Loucy (cell line): ENCODE results near the gene KAT8.

ENCODE experiments used
- H2AFZ ChIP-seq: fragments of 200-600 bp; sonication (generic); 2 replicates; pipeline ENCODE4 v1.6.0; 2016; ENCODE audit warnings: antibody characterized with exemption, mild to moderate bottlenecking, low read length, moderate library complexity
- H3F3A ChIP-seq: fragments of 200-600 bp; 2 replicates; pipeline ENCODE4 v1.6.0; 2016; ENCODE audit warnings: antibody characterized with exemption, low read depth, mild to moderate bottlenecking
- H3K27me3 ChIP-seq: fragments of 200-600 bp; sonication (generic); 2 replicates; pipeline ENCODE4 v1.6.1; 2014; ENCODE audit warnings: low read length, mild to moderate bottlenecking; ENCODE audit not compliant: insufficient read depth, poor library complexity, severe bottlenecking
- H3K36me3 ChIP-seq: fragments of 200-600 bp; sonication (generic); 2 replicates; pipeline ENCODE4 v1.6.1; 2016; ENCODE audit warnings: low read length; ENCODE audit not compliant: insufficient read depth
- H3K4me1 ChIP-seq: fragments of 200-600 bp; sonication (generic); 2 replicates; pipeline ENCODE4 v1.5.1; 2014; ENCODE audit warnings: low read length, mild to moderate bottlenecking; ENCODE audit not compliant: insufficient read depth, poor library complexity, severe bottlenecking
- H3K4me2 ChIP-seq: fragments of 200-600 bp; sonication (generic); 2 replicates; pipeline ENCODE4 v1.6.0; 2014; ENCODE audit warnings: antibody characterized with exemption, low read length, low read depth, mild to moderate bottlenecking; ENCODE audit not compliant: poor library complexity, severe bottlenecking
- H3K4me3 ChIP-seq: fragments of 200-600 bp; sonication (generic); 2 replicates; pipeline ENCODE4 v1.5.1; 2014; ENCODE audit warnings: low read length, mild to moderate bottlenecking, mixed read lengths; ENCODE audit not compliant: poor library complexity, severe bottlenecking
- H3K79me2 ChIP-seq: fragments of 200-600 bp; sonication (generic); 2 replicates; pipeline ENCODE4 v1.6.1; 2014; ENCODE audit warnings: low read length; ENCODE audit not compliant: insufficient read depth
- H3K9ac ChIP-seq: fragments of 200-600 bp; sonication (generic); 2 replicates; pipeline ENCODE4 v1.6.0; 2014; ENCODE audit warnings: mild to moderate bottlenecking, low read depth, low read length, moderate library complexity; ENCODE audit not compliant: poor library complexity, severe bottlenecking
- H3K9me2 ChIP-seq: fragments of 200-600 bp; sonication (generic); replicated peaks from 2 replicates; pipeline ENCODE4 v1.6.1; 2016; ENCODE audit warnings: low read depth, low read length, mixed read lengths
- H3K9me3 ChIP-seq: fragments of 200-600 bp; sonication (generic); 2 replicates; pipeline ENCODE4 v1.6.1; 2014; ENCODE audit warnings: mild to moderate bottlenecking, antibody characterized with exemption, low read length, low read depth; ENCODE audit not compliant: insufficient read depth
- H4K20me1 ChIP-seq: fragments of 200-600 bp; sonication (generic); 2 replicates; pipeline ENCODE4 v1.6.0; 2014; ENCODE audit warnings: antibody characterized with exemption, low read length, mild to moderate bottlenecking; ENCODE audit not compliant: insufficient read depth, poor library complexity, severe bottlenecking
- CTCF ChIP-seq: fragments of 200-600 bp; sonication (generic); conservative IDR thresholded peaks from 2 replicates; pipeline ENCODE4 v1.5.1; 2014; ENCODE audit warnings: mild to moderate bottlenecking, antibody characterized with exemption, low read length
- EZH2phosphoT487 ChIP-seq: fragments of 200-600 bp; IDR thresholded peaks from 2 replicates; pipeline ENCODE4 v1.6.1; 2018; ENCODE audit warnings: antibody characterized with exemption, mild to moderate bottlenecking, moderate library complexity, borderline replicate concordance

KAT8 gene

GRCh38 chr16:31128711-31129567 lies 11.5 kb downstream of the KAT8 start:
- H3K9me3 ChIP-seq = no peaks in the 10 kb centered on the region
- no peaks in the 10 kb centered on the region for H3F3A ChIP-seq
- H4K20me1 ChIP-seq = no peaks in the 10 kb centered on the region
- H3K79me2 ChIP-seq = no peaks in the 10 kb centered on the region
- no peaks in the 10 kb centered on the region for H3K36me3 ChIP-seq
- H3K4me2 ChIP-seq = no peak overlapping the region
- TF ChIP-seq EZH2phosphoT487 = no peak
- TF ChIP-seq CTCF = no peak
- H2AFZ ChIP-seq = no peak overlapping the region
- H3K4me1 ChIP-seq = no peaks in the 10 kb centered on the region
- H3K4me3 ChIP-seq = no peak overlapping the region
- H3K27me3 ChIP-seq = no peaks in the 10 kb centered on the region
- H3K9me2 ChIP-seq = no peaks in the 10 kb centered on the region
- peak overlapping the region; percentile 16 for H3K9ac ChIP-seq

GRCh38 chr16:31129568-31130335 lies 12.3 kb downstream of the KAT8 start:
- no peaks in the 10 kb centered on the region for H3K79me2 ChIP-seq
- H2AFZ ChIP-seq = no peak overlapping the region
- H3F3A ChIP-seq = no peaks in the 10 kb centered on the region
- no peaks in the 10 kb centered on the region for H3K9me2 ChIP-seq
- H4K20me1 ChIP-seq = no peaks in the 10 kb centered on the region
- no peaks in the 10 kb centered on the region for H3K27me3 ChIP-seq
- TF ChIP-seq EZH2phosphoT487 (no peak), CTCF (no peak)
- H3K4me3 ChIP-seq = no peak overlapping the region
- H3K36me3 ChIP-seq = no peaks in the 10 kb centered on the region
- no peak overlapping the region for H3K4me2 ChIP-seq
- no peak overlapping the region for H3K9ac ChIP-seq
- no peaks in the 10 kb centered on the region for H3K9me3 ChIP-seq
- H3K4me1 ChIP-seq = no peaks in the 10 kb centered on the region

- Histone ChIP-seq H4K20me1 (no peaks in the 10 kb centered on the region), H3K79me2 (no peaks in the 10 kb centered on the region), H2AFZ (no peak overlapping the region), H3K9me2 (no peaks in the 10 kb centered on the region), H3K9me3 (no peaks in the 10 kb centered on the region), H3K4me1 (no peaks in the 10 kb centered on the region), H3K4me2 (no peak overlapping the region), H3K27me3 (no peaks in the 10 kb centered on the region), H3K9ac (no peak overlapping the region), H3K4me3 (no peak overlapping the region), H3K36me3 (no peaks in the 10 kb centered on the region), H3F3A (no peaks in the 10 kb centered on the region)
- TF ChIP-seq EZH2phosphoT487 (no peak), CTCF (no peak)
Measured at GRCh38 chr16:31130336-31130891, 12.9 kb downstream of the KAT8 start.
